Measurements from ENCODE around the gene LRCH1.

GRCh38 chr13:46629811-46630413 is 76.9 kb downstream of the LRCH1 start:
- TF ChIP-seq CTCF (conservative IDR thresholded peaks at IDR 0.05): no peak
- TF ChIP-seq EZH2 (IDR thresholded peaks at IDR 0.05; ENCODE audit: low read depth): no peak

All from PC-9 (cell line).